Liver (tissue), 3 donors: ENCODE data around the gene IL1RAPL2.

Source experiments
- ATF3 ChIP-seq: IDR thresholded peaks from 2 replicates; pipeline ENCODE4 v1.6.1; 2016; ENCODE audit warnings: antibody characterized with exemption
- CTCF ChIP-seq: fragments of 150-350 bp; IDR thresholded peaks from 2 replicates; pipeline ENCODE4 v1.5.1; 2017; ENCODE audit warnings: improper control_type of control experiment, low read depth, low read length; ENCODE audit not compliant: missing input control
- EGR1 ChIP-seq, 2 donors: IDR thresholded peaks; 2 replicates each; pipeline ENCODE4 v1.6.1; 2016 to 2018; ENCODE audit warnings: antibody characterized with exemption in 2 of 2, low read depth in 2 of 2
- FOXA1 ChIP-seq: IDR thresholded peaks from 2 replicates; pipeline ENCODE4 v1.6.1; 2016; ENCODE audit warnings: antibody characterized with exemption
- GABPA ChIP-seq, 2 donors: IDR thresholded peaks in 1 of 2; conservative IDR thresholded peaks in 1 of 2; 2 replicates each; pipeline ENCODE4 v1.6.1; 2016; ENCODE audit warnings: antibody characterized with exemption in 2 of 2, mild to moderate bottlenecking in 1 of 2, moderate library complexity in 1 of 2
- MAX ChIP-seq: IDR thresholded peaks from 2 replicates; pipeline ENCODE4 v1.6.1; 2016; ENCODE audit warnings: antibody characterized with exemption
- RAD21 ChIP-seq, 2 donors: IDR thresholded peaks; 2 replicates each; pipeline ENCODE4 v1.6.1; 2016; ENCODE audit warnings: antibody characterized with exemption in 2 of 2, mild to moderate bottlenecking in 2 of 2
- REST ChIP-seq: IDR thresholded peaks from 2 replicates; pipeline ENCODE4 v1.6.1; 2016; ENCODE audit warnings: antibody characterized with exemption, mild to moderate bottlenecking
- SP1 ChIP-seq: IDR thresholded peaks from 2 replicates; pipeline ENCODE4 v1.6.1; 2018; ENCODE audit warnings: antibody characterized with exemption, mild to moderate bottlenecking
- TAF1 ChIP-seq: conservative IDR thresholded peaks from 2 replicates; pipeline ENCODE4 v1.6.1; 2016; ENCODE audit warnings: antibody characterized with exemption, mild to moderate bottlenecking
- YY1 ChIP-seq: IDR thresholded peaks from 2 replicates; pipeline ENCODE4 v1.6.1; 2016; ENCODE audit warnings: antibody characterized with exemption, mild to moderate bottlenecking
- donor health status: healthy.
- donor health status: healthy.

- TF ChIP-seq RAD21 (IDR thresholded peaks at IDR 0.05) (no peak), CTCF (no peak), MAX (no peak), SP1 (no peak), REST (no peak), GABPA (IDR thresholded peaks at IDR 0.05 in 1 of 2, conservative IDR thresholded peaks at IDR 0.05 in 1 of 2) (no peak), YY1 (no peak), ATF3 (no peak), FOXA1 (no peak), TAF1 (no peak), EGR1 (IDR thresholded peaks at IDR 0.05; ENCODE audit: low read depth in 2 of 2) (no peak)
Measured at GRCh38 chrX:105700331-105700730, 1134.3 kb downstream of the IL1RAPL2 start.
